Adipose tissue (tissue), 3 donors: ENCODE results near the gene FLNA. TPM values are rescaled to one million over a fixed set of nuclear protein-coding genes. Genes with fewer than 3 reads are reported as not detected.
"Not testable (repeated sequence)": the region's sequence is repeated elsewhere in the genome, so short reads cannot be mapped to it uniquely, and the experiment has no call there.

ENCODE experiments used
- H3K27ac ChIP-seq: one replicate; pipeline ENCODE4 v1.5.1; 2013; ENCODE audit warnings: low read depth, low read length
- WGBS, 3 donors: extraction: QIAGEN DNeasy Blood & Tissue Kit; methylation state at CpG; one replicate each; pipeline ENCODE4 v1.1.7; 2013; 5-methylcytosine and 5-hydroxymethylcytosine counted together
- polyA plus RNA-seq, 3 donors: library from polyadenylated mRNA; stranded (reverse); fragments of 200-250 nt; gene quantifications; one replicate each; pipeline ENCODE4 v1.2.3, GENCODE V29; 2013
- donor health status: healthy with polysubstance abuse.
- donor health status: Bipolar disorder and iron deficiency.
- donor health status: healthy.

Gene FLNA
- polyA plus RNA-seq, 3 donors = 118 to 552 (median 446) TPM

GRCh38 chrX:154321594-154321993 lies 52.8 kb downstream of the FLNA start:
- 40 to 80% (median 69%) methylated on average over 7 to 10 of the region's 10 CpGs for WGBS, 3 donors

GRCh38 chrX:154321152-154321551 lies 53.3 kb downstream of the FLNA start:
- 75 to 82% (median 79%) methylated on average over 5 to 7 of the region's 7 CpGs for WGBS, 3 donors
- H3K27ac ChIP-seq = no peak overlapping the region

More at GRCh38 chrX:154321594-154321993, 52.8 kb downstream of the FLNA start:
- H3K27ac ChIP-seq = no peak overlapping the region

- WGBS, 3 donors = 85 to 91% (median 89%) methylated on average over 10 to 11 of the region's 11 CpGs
- no peak overlapping the region for H3K27ac ChIP-seq
Measured at GRCh38 chrX:154320406-154320805, 54.0 kb downstream of the FLNA start.

GRCh38 chrX:154317391-154317995 lies 56.9 kb downstream of the FLNA start:
- no peak overlapping the region for H3K27ac ChIP-seq
- 8 to 25% (median 20%) methylated on average over 6 to 7 of the region's 7 CpGs for WGBS, 3 donors

GRCh38 chrX:154315416-154315815 lies 59.0 kb downstream of the FLNA start:
- WGBS, 3 donors = 81 to 93% (median 81%) methylated on average over 3 of the region's 3 CpGs
- H3K27ac ChIP-seq = no peak overlapping the region

- H3K27ac ChIP-seq = no peak overlapping the region
- 72 to 81% (median 78%) methylated on average over 5 of the region's 5 CpGs for whole genome bisulfite sequencing, 3 donors
Measured at GRCh38 chrX:154313147-154313546, 61.3 kb downstream of the FLNA start.

- no peak overlapping the region for H3K27ac ChIP-seq
- 91 to 96% (median 93%) methylated on average over 6 to 7 of the region's 7 CpGs for WGBS, 3 donors
Measured at GRCh38 chrX:154312116-154312515, 62.3 kb downstream of the FLNA start.

GRCh38 chrX:154310616-154311536 lies 63.6 kb downstream of the FLNA start:
- H3K27ac ChIP-seq = no peak overlapping the region
- 65 to 83% (median 80%) methylated on average over 16 to 19 of the region's 19 CpGs for WGBS, 3 donors

GRCh38 chrX:154309041-154309775 lies 65.2 kb downstream of the FLNA start:
- 74 to 89% (median 84%) methylated on average over 16 of the region's 16 CpGs for WGBS, 3 donors
- H3K27ac ChIP-seq = no peak overlapping the region

- WGBS, 3 donors = 45 to 57% (median 48%) methylated on average over 9 of the region's 9 CpGs
- H3K27ac ChIP-seq = no peak overlapping the region
Measured at GRCh38 chrX:154308108-154308946, 66.1 kb downstream of the FLNA start.

GRCh38 chrX:154307202-154307601 lies 67.2 kb downstream of the FLNA start:
- 76 to 77% (median 77%) methylated on average over 6 of the region's 6 CpGs for WGBS, 3 donors
- no peak overlapping the region for H3K27ac ChIP-seq

- WGBS, 3 donors = 76 to 87% (median 77%) methylated on average over 10 to 11 of the region's 11 CpGs
- H3K27ac ChIP-seq = no peak overlapping the region
Measured at GRCh38 chrX:154305541-154306205, 68.8 kb downstream of the FLNA start.

- 77 to 90% (median 84%) methylated on average over 6 to 10 of the region's 10 CpGs for WGBS, 3 donors
- H3K27ac ChIP-seq = no peak overlapping the region
Measured at GRCh38 chrX:154304846-154305245, 69.6 kb downstream of the FLNA start.

GRCh38 chrX:154303476-154303875 lies 71.0 kb downstream of the FLNA start:
- WGBS, 3 donors = 69 to 75% (median 70%) methylated on average over 7 to 8 of the region's 8 CpGs
- no peak overlapping the region for H3K27ac ChIP-seq

- not testable (repeated sequence) for H3K27ac ChIP-seq
- WGBS, 3 donors = 85 to 89% (median 88%) methylated on average over 6 to 7 of the region's 7 CpGs
Measured at GRCh38 chrX:154302998-154303397, 71.4 kb downstream of the FLNA start.

GRCh38 chrX:154300816-154301215 lies 73.6 kb downstream of the FLNA start:
- no peak overlapping the region for H3K27ac ChIP-seq
- WGBS, 3 donors = 66 to 90% (median 75%) methylated on average over 8 of the region's 8 CpGs
